ENCODE measurements around the gene MAB21L3.

- TF ChIP-seq CTCF (IDR thresholded peaks at IDR 0.05) (no peak), ZFX (IDR thresholded peaks at IDR 0.05; ENCODE audit: borderline replicate concordance) (no peak)
Observed at GRCh38 chr1:116112388-116113140, 1.4 kb downstream of the MAB21L3 start.

Measured in 22Rv1 (cell line).